ENCODE measurements around the gene THRA.

GRCh38 chr17:40068129-40068581 lies 5.4 kb downstream of the THRA start:
- TF ChIP-seq, protein P1, sequence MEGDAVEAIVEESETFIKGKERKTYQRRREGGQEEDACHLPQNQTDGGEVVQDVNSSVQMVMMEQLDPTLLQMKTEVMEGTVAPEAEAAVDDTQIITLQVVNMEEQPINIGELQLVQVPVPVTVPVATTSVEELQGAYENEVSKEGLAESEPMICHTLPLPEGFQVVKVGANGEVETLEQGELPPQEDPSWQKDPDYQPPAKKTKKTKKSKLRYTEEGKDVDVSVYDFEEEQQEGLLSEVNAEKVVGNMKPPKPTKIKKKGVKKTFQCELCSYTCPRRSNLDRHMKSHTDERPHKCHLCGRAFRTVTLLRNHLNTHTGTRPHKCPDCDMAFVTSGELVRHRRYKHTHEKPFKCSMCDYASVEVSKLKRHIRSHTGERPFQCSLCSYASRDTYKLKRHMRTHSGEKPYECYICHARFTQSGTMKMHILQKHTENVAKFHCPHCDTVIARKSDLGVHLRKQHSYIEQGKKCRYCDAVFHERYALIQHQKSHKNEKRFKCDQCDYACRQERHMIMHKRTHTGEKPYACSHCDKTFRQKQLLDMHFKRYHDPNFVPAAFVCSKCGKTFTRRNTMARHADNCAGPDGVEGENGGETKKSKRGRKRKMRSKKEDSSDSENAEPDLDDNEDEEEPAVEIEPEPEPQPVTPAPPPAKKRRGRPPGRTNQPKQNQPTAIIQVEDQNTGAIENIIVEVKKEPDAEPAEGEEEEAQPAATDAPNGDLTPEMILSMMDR (IDR thresholded peaks at IDR 0.05; ENCODE audit: insufficient read depth, low read length), result no peak
- TF ChIP-seq POLR2AphosphoS5 (IDR thresholded peaks at IDR 0.05; ENCODE audit: low read depth), result no peak
